GM12892 (cell line): ENCODE results near the gene RABL6. TPM values are rescaled to one million over a fixed set of nuclear protein-coding genes. Genes with fewer than 3 reads are reported as not detected.
"Not testable (repeated sequence)": the region's sequence is repeated elsewhere in the genome, so short reads cannot be mapped to it uniquely, and the experiment has no call there.

Experiments
- DNase-seq: peaks from one replicate; pipeline ENCODE4 v3.0.0; 2011; ENCODE audit not compliant: insufficient read length
- FAIRE-seq: peaks from 2 replicates; lab custom pipeline; 2011; peaks lifted over from hg19 to GRCh38; lab: Jason Lieb, UNC
- POLR2A ChIP-seq: IDR thresholded peaks from 2 replicates; pipeline ENCODE4 v1.6.1; 2011; ENCODE audit warnings: low read depth, low read length, control low read depth
- POLR2AphosphoS5 ChIP-seq: IDR thresholded peaks from 2 replicates; pipeline ENCODE4 v1.6.1; 2011; ENCODE audit warnings: low read depth, low read length, control low read depth
- TAF1 ChIP-seq: IDR thresholded peaks from 2 replicates; pipeline ENCODE4 v1.6.1; 2011; ENCODE audit warnings: low read depth, mild to moderate bottlenecking, control low read depth, low read length, borderline replicate concordance
- polyA plus RNA-seq: library from polyadenylated mRNA; unstranded; fragments of >200 nt; gene quantifications from one replicate; pipeline ENCODE4 v1.2.1, GENCODE V29; 2012; ENCODE audit warnings: missing spikeins, inconsistent platforms; ENCODE audit not compliant: missing spikeins

RABL6 gene
- polyA plus RNA-seq: 32.5 TPM

GRCh38 chr9:136807281-136808074 is at the start of gene RABL6:
Gene RABL6, plus strand, starts transcription at chr9:136807948. Its CDS starts 249 bp downstream, at chr9:136808197.
- TF ChIP-seq POLR2AphosphoS5 (peak; percentile 61), TAF1 (peak; percentile 92), POLR2A (peak; percentile 93)
- peak; percentile 98 for DNase-seq
- peak; percentile 87 for FAIRE-seq

GRCh38 chr9:136759001-136759400 is 48.7 kb upstream of the RABL6 start:
- no peak for TF ChIP-seq POLR2A
- TF ChIP-seq POLR2AphosphoS5: no peak
- no peak for TF ChIP-seq TAF1
- no peak for FAIRE-seq
- no peak for DNase-seq

GRCh38 chr9:136759436-136760325 is 48.1 kb upstream of the RABL6 start:
- no peak for TF ChIP-seq POLR2AphosphoS5
- TF ChIP-seq TAF1: no peak
- TF ChIP-seq POLR2A: no peak
- FAIRE-seq (no peak), DNase-seq (no peak)

GRCh38 chr9:136760424-136760823 is 47.3 kb upstream of the RABL6 start:
- DNase-seq: no peak
- TF ChIP-seq POLR2AphosphoS5: no peak
- TF ChIP-seq POLR2A: no peak
- no peak for TF ChIP-seq TAF1
- FAIRE-seq: no peak

GRCh38 chr9:136760834-136761544 is 46.8 kb upstream of the RABL6 start:
- FAIRE-seq: peak; percentile 56
- not testable (repeated sequence) for DNase-seq

GRCh38 chr9:136761545-136761981 is 46.2 kb upstream of the RABL6 start:
- TF ChIP-seq POLR2A (no peak), POLR2AphosphoS5 (no peak), TAF1 (no peak)
- FAIRE-seq (no peak), DNase-seq (no peak)

- TF ChIP-seq TAF1: no peak
- TF ChIP-seq POLR2AphosphoS5: no peak
- no peak for TF ChIP-seq POLR2A
- no peak for DNase-seq
- no peak for FAIRE-seq
Observed at GRCh38 chr9:136762221-136762691, 45.5 kb upstream of the RABL6 start.

- FAIRE-seq (no peak), DNase-seq (no peak)
- TF ChIP-seq TAF1 (no peak), POLR2AphosphoS5 (no peak), POLR2A (no peak)
Observed at GRCh38 chr9:136762915-136763648, 44.7 kb upstream of the RABL6 start.

GRCh38 chr9:136763649-136764035 is 44.1 kb upstream of the RABL6 start:
- no peak for FAIRE-seq
- no peak for DNase-seq
- TF ChIP-seq POLR2A: no peak
- TF ChIP-seq TAF1: no peak
- TF ChIP-seq POLR2AphosphoS5: no peak

GRCh38 chr9:136764301-136764891 is 43.4 kb upstream of the RABL6 start, which contains the start of gene LCN15:
Gene LCN15, minus strand, starts transcription at chr9:136764518. Its CDS starts 30 bp downstream, at chr9:136764488.
- DNase-seq (no peak), FAIRE-seq (no peak)
- TF ChIP-seq POLR2AphosphoS5 (no peak), TAF1 (no peak), POLR2A (no peak)

- no peak for FAIRE-seq
- no peak for DNase-seq
- TF ChIP-seq POLR2AphosphoS5 (no peak), TAF1 (no peak), POLR2A (no peak)
Observed at GRCh38 chr9:136765041-136765440, 42.7 kb upstream of the RABL6 start.

- not testable (repeated sequence) for FAIRE-seq, DNase-seq
Observed at GRCh38 chr9:136765745-136766409, 41.9 kb upstream of the RABL6 start.

GRCh38 chr9:136766410-136767120 is 41.2 kb upstream of the RABL6 start:
- FAIRE-seq: peak; percentile 92
- DNase-seq: not testable (repeated sequence)
